ENCODE results near the gene CSNK1E.
A peak's percentile ranks its signal among the peaks of the same experiment; 100 is the strongest.

Gene CSNK1E

DNA sequence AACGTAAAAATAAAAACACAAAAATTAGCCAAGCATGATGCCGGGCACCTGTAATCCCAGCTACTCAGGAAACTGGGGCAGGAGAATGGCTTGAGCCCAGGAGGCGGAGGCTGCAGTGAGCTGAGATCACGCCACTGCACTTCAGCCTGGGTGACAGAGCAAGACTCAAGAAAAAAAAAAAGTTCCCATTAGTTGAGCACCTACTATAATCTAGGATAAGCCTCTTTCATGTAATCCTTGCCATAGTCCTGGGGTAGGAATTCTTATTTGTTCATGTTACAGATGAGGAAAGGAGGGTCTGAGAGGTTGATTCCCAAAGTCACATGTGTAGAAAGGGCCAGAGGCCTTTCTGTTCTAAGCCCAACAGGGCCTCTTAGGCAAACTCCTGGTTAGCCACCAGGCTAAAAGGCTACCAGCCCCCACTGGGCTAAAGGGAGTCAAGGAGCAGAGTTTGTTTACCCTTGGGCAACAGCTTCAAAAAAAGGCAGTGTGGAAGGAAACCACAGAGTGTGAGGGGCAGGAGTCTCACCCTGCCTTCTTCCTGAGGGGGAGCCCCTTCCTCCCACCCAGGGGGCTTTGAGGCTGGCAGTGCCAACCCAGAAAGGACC lies 21.6 kb upstream of the CSNK1E start:
- TF ChIP-seq, protein P1, sequence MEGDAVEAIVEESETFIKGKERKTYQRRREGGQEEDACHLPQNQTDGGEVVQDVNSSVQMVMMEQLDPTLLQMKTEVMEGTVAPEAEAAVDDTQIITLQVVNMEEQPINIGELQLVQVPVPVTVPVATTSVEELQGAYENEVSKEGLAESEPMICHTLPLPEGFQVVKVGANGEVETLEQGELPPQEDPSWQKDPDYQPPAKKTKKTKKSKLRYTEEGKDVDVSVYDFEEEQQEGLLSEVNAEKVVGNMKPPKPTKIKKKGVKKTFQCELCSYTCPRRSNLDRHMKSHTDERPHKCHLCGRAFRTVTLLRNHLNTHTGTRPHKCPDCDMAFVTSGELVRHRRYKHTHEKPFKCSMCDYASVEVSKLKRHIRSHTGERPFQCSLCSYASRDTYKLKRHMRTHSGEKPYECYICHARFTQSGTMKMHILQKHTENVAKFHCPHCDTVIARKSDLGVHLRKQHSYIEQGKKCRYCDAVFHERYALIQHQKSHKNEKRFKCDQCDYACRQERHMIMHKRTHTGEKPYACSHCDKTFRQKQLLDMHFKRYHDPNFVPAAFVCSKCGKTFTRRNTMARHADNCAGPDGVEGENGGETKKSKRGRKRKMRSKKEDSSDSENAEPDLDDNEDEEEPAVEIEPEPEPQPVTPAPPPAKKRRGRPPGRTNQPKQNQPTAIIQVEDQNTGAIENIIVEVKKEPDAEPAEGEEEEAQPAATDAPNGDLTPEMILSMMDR (IDR thresholded peaks at IDR 0.05): no peak
- no peak overlapping the region for H3K27ac ChIP-seq
- no peak overlapping the region for H3K4me3 ChIP-seq
- peak; percentile 64 for DNase-seq (ENCODE audit: low spot score)

DNA sequence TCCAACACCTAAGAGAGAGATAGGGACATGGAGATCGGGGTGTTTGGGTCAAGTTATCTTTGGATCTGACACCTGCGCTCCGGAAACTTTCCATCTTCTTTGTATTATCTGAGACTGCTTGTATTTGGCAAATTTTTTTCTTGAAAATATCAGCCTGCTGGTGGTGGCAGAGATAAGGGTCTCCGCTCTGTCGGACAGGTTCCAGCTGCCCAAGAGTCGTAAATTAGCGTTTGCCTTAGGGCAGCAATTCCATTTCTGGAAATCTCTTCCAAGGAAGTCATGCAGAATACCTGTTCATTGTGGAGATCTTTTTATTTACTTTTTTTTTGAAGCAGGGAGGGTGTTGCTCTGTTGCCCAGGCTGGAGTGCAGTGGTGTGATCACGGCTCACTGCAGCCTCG lies 19.5 kb upstream of the CSNK1E start:
- no peak for DNase-seq (ENCODE audit: low spot score)
- no peak overlapping the region for H3K4me3 ChIP-seq
- TF ChIP-seq, protein P1 (IDR thresholded peaks at IDR 0.05): no peak

DNA sequence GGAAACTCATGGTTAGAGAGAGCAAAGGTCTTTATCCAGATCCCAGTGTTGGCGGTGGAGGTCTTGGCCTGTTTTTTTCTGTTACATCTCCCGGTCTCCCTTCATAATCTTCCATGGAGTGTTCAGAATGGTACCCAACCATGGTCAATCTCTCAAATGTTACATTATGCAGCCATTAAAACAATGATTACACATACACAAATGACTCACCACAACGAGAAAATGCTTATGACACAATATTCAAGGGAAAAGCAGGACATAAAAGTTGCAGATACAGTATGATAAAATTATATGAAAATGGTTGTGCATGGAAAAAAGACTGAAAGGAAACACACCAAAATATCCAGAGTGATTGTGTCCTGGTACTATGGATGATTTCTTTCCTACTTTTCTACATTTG lies 17.8 kb upstream of the CSNK1E start:
- no peak for DNase-seq (ENCODE audit: low spot score)
- TF ChIP-seq, protein P1 (IDR thresholded peaks at IDR 0.05): no peak
- H3K4me3 ChIP-seq: no peak overlapping the region
- H3K27ac ChIP-seq: no peak overlapping the region

More for the DNA sequence above, 19.5 kb upstream of the CSNK1E start:
- no peak overlapping the region for H3K27ac ChIP-seq

DNA sequence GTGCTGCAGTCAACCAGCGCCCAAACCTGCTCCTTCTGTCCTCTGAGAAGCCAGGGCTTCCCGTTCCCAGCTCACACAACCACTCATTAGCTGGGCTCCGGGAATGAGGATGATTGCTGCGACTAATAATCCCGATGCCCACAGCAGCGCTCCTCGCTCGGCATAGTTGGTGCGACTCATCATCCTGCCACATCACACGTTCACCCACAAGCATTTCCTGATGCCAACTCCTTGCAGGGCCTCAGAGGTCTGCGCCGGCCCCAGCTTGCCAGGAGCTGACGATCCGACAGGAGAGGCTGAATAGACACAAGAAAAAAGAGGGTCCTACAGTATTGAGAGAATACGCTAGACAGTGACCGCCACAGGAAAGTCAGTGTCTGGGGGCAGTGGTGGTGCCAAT lies 10.6 kb upstream of the CSNK1E start:
- TF ChIP-seq, protein P1 (IDR thresholded peaks at IDR 0.05): no peak
- Histone ChIP-seq H3K4me3 (no peak overlapping the region), H3K27ac (no peak overlapping the region)
- no peak for DNase-seq (ENCODE audit: low spot score)

DNA sequence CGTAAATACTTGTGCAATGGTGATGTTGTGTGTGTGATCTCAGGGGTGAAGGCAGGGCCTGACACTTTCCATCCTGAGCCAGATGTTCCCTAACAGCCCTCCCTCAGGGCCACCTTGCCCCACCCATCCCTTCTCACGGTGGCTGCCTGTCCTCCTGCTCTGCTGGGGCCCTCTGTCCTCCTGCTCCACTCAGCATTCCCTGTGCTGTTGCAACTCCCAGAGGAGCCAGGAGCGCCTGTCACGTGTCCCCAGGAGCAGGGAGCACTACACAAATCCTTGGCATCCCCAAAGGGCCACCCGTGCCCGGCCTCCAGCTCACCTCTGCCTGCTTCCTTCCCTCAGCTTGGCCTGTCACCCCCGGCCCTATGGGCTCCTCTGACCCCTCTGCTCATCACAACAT lies 10.2 kb upstream of the CSNK1E start:
- TF ChIP-seq, protein P1 (IDR thresholded peaks at IDR 0.05): no peak
- Histone ChIP-seq H3K27ac (no peak overlapping the region), H3K4me3 (no peak overlapping the region)
- no peak for DNase-seq (ENCODE audit: low spot score)

DNA sequence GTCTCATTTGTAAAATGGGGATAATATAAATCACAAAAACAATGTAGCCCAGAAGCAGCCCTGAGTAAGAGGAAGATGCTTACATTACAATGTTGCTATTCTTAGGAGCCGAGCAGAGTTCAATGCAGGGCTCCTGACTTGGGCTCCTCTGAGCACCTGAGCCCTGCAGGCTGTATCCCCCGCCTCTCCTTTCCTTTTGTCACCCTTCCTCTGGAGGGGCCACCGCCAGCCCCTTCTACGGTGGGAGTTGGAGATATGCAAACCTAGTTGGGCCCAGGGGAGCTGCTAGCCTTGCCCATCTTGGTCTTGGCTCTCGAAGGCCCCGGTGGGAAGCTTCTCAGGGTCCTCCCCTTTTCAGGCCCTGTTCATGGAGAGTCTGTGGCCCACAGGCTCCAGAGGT lies 8.4 kb upstream of the CSNK1E start:
- TF ChIP-seq, protein P1 (IDR thresholded peaks at IDR 0.05): no peak
- H3K27ac ChIP-seq: no peak overlapping the region
- no peak for DNase-seq (ENCODE audit: low spot score)

DNA sequence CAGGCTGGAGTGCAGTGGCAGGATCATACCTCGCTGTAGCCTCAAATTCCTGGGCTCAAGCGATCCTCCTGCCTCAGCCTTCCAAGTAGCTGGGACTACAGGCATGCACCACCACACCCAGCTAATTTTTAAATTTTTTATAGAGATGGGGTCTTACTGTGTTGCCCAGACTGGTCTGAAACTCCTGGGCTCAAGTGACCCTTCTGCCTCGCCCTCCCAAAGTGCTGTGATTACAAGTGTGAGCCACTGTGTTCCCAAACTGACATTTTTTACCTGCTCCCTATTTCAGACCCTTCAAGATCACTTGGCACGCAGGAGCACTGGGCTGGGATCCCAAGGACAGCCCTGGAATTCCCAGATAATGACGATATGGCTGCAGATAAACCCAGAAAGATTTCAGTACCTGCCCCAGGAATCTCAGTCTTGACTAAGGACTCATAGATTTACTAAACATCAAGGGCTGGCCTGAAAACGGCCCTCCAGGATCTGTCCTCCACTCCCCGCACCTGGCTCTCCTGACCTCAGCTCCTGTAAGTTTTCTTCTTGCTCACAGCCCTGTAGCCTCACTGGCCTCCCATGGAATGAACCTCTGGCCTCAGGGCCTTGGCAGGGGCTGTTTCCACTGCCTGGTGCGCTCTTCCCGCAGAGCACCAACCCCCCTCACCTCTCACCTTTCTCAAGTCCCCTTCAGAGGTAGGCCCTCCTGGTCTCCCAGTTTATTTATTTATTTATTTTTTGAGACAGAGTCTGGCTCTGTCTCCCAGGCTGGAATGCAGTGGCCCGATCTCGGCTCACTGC lies 3.6 kb upstream of the CSNK1E start:
- TF ChIP-seq, protein P1 (IDR thresholded peaks at IDR 0.05): no peak
- Histone ChIP-seq H3K27ac (no peak overlapping the region), H3K4me3 (no peak overlapping the region)
- no peak for DNase-seq (ENCODE audit: low spot score)

More for the DNA sequence above, 8.4 kb upstream of the CSNK1E start:
- no peak overlapping the region for H3K4me3 ChIP-seq
